Keratinocyte (primary cell): Measurements from ENCODE around the gene TMEM256. TPM values are rescaled to one million over a fixed set of nuclear protein-coding genes. Genes with fewer than 3 reads are reported as not detected.

Experiments
- DNase-seq: peaks from one replicate; pipeline ENCODE4 v3.0.0-alpha.2; 2011; ENCODE audit warnings: low read depth, missing footprints, low spot score
- FAIRE-seq: peaks from 2 replicates; lab custom pipeline; 2011; peaks lifted over from hg19 to GRCh38; lab: Jason Lieb, UNC
- H2AFZ ChIP-seq: 2 replicates; pipeline ENCODE4 v1.6.0; 2012; ENCODE audit warnings: low read length, control low read depth, inconsistent platforms; ENCODE audit not compliant: control insufficient read depth
- H3K27ac ChIP-seq: 2 replicates; pipeline ENCODE4 v1.5.1; 2011; ENCODE audit warnings: low read length; ENCODE audit not compliant: control insufficient read depth, insufficient read depth
- H3K27me3 ChIP-seq: 3 replicates; pipeline ENCODE4 v1.6.0; 2011; ENCODE audit warnings: low read length; ENCODE audit not compliant: control insufficient read depth, insufficient read depth; ENCODE audit errors: extremely low read depth
- H3K36me3 ChIP-seq, 2 experiments: 2 replicates in 1 of 2; 3 replicates in 1 of 2; pipeline ENCODE4 v1.5.1; 2011; ENCODE audit warnings: low read length in 2 of 2, mild to moderate bottlenecking in 1 of 2; ENCODE audit not compliant: control insufficient read depth in 2 of 2, insufficient read depth in 2 of 2; ENCODE audit errors: extremely low read depth in 1 of 2
- H3K4me1 ChIP-seq: 3 replicates; pipeline ENCODE4 v1.5.1; 2011; ENCODE audit warnings: low read length; ENCODE audit not compliant: control insufficient read depth, insufficient read depth; ENCODE audit errors: extremely low read depth
- H3K4me2 ChIP-seq: 3 replicates; pipeline ENCODE4 v1.6.0; 2011; ENCODE audit warnings: low read depth, low read length; ENCODE audit not compliant: control insufficient read depth, insufficient read depth; ENCODE audit errors: extremely low read depth
- H3K4me3 ChIP-seq, 3 experiments: fragments of 200-600 bp in 1 of 3; sonication (generic) in 1 of 3; 2 replicates in 2 of 3; 3 replicates in 1 of 3; pipeline ENCODE4 v1.5.1; 2011 to 2016; ENCODE audit warnings: low read length in 3 of 3, mild to moderate bottlenecking in 3 of 3, control low read depth in 2 of 3, inconsistent platforms in 1 of 3, low read depth in 1 of 3, mixed read lengths in 1 of 3, mixed run types in 1 of 3, moderate library complexity in 1 of 3; ENCODE audit not compliant: control insufficient read depth in 2 of 3, insufficient read depth in 2 of 3; ENCODE audit errors: extremely low read depth in 1 of 3
- H3K79me2 ChIP-seq: 2 replicates; pipeline ENCODE4 v1.6.0; 2012; ENCODE audit warnings: low read length; ENCODE audit not compliant: control insufficient read depth, insufficient read depth
- H3K9ac ChIP-seq: 3 replicates; pipeline ENCODE4 v1.6.0; 2011; ENCODE audit warnings: low read length; ENCODE audit not compliant: control insufficient read depth, insufficient read depth; ENCODE audit errors: extremely low read depth
- H3K9me1 ChIP-seq: 3 replicates; pipeline ENCODE4 v1.6.0; 2011; ENCODE audit warnings: low read length; ENCODE audit not compliant: control insufficient read depth, insufficient read depth; ENCODE audit errors: extremely low read depth
- H3K9me3 ChIP-seq: 2 replicates; pipeline ENCODE4 v1.5.1; 2012; ENCODE audit warnings: low read depth, low read length; ENCODE audit not compliant: control insufficient read depth
- H4K20me1 ChIP-seq: 3 replicates; pipeline ENCODE4 v1.6.0; 2011; ENCODE audit warnings: low read length; ENCODE audit not compliant: control insufficient read depth, insufficient read depth; ENCODE audit errors: extremely low read depth
- CTCF ChIP-seq, 3 experiments: IDR thresholded peaks in 1 of 3; conservative IDR thresholded peaks in 1 of 3; optimal IDR thresholded peaks in 1 of 3; 2 replicates in 2 of 3; 3 replicates in 1 of 3; pipeline versions ENCODE3 to v1.5.1; 2011; ENCODE audit warnings: low read length in 3 of 3, mild to moderate bottlenecking in 3 of 3, moderate library complexity in 2 of 3, control low read depth in 1 of 3, inconsistent platforms in 1 of 3; ENCODE audit not compliant: insufficient read depth in 2 of 3; ENCODE audit errors: extremely low read depth in 1 of 3
- EZH2 ChIP-seq: IDR thresholded peaks from one replicate; pipeline ENCODE4 v1.6.1; 2012; ENCODE audit warnings: inconsistent platforms, mild to moderate bottlenecking, low read length, moderate library complexity
- dilution Hi-C: fragments of 300-500 bp; cut with MboI; formaldehyde crosslinking; loops from one replicate; pipeline ENCODE4 v1.7.0; 2020; ENCODE audit warnings: low sequenced_read_pairs; ENCODE audit not compliant: extremely low pct_ligation_motif_present
- polyA minus RNA-seq, 3 experiments: library from RNA; depleted of rRNA, polyadenylated mRNA; stranded (reverse); fragments of >200 nt; gene quantifications; 1 replicate in 1 of 3; 2 replicates in 1 of 3; 3 replicates in 1 of 3; pipeline ENCODE4 v1.2.3, GENCODE V29; 2011
- polyA plus RNA-seq, 5 experiments: library from polyadenylated mRNA; depleted of rRNA in 3 of 5; stranded (reverse) in 3 of 5; stranded (forward) in 1 of 5; unstranded in 1 of 5; fragments of >200 nt; gene quantifications; 1 replicate in 1 of 5; 2 replicates in 3 of 5; 3 replicates in 1 of 5; pipeline versions ENCODE4 v1.2.1 to v1.2.3, GENCODE V29; 2011 to 2012; ENCODE audit warnings: missing spikeins in 2 of 5, low read depth in 1 of 5, low replicate concordance in 1 of 5

The TMEM256 gene
- polyA plus RNA-seq (68.1 to 131 TPM (median 90.1 TPM) in 3 replicates), polyA minus RNA-seq (17.3 to 36.1 TPM (median 34.8 TPM) in 3 replicates)
- 2.4 TPM for polyA plus RNA-seq (2011; ENCODE audit: low read depth)
- polyA plus RNA-seq (2011; cell fraction: cytosol; rRNA removed): 92.9 and 134 TPM in 2 replicates
- polyA plus RNA-seq (2011; cell fraction: nucleus; rRNA removed): 25.6 and 45.5 TPM in 2 replicates
- polyA plus RNA-seq (2012; ENCODE audit: low replicate concordance): 75.1 and 103 TPM in 2 replicates
- polyA minus RNA-seq (2011; cell fraction: cytosol; rRNA and poly(A)+ RNA removed): 19.8 TPM
- polyA minus RNA-seq (2011; cell fraction: nucleus; rRNA and poly(A)+ RNA removed): 7.9 and 8.1 TPM in 2 replicates

- Histone ChIP-seq H3K4me2 (peak within 1 kb of the TSS; percentile 89), H3K36me3 (no peaks in the 10 kb centered on the region), H3K9ac (peak within 1 kb of the TSS; percentile 78), H3K9me1 (peaks cover 3% of the 10 kb centered on the region), H4K20me1 (no peaks in the 10 kb centered on the region), H3K4me1 (peaks cover 15% of the 10 kb centered on the region), H3K27ac (peak within 1 kb of the TSS; percentile 70), H3K27me3 (no peaks in the 10 kb centered on the region), H2AFZ (peak within 1 kb of the TSS; percentile 86), H3K4me3 (peak within 1 kb of the TSS; percentile 60 to 86 (median 84)), H3K79me2 (peaks cover 5% of the 10 kb centered on the region), H3K9me3 (no peaks in the 10 kb centered on the region)
- no peak for TF ChIP-seq CTCF (optimal IDR thresholded peaks at IDR 0.05 in 1 of 3, IDR thresholded peaks at IDR 0.05 in 1 of 3, conservative IDR thresholded peaks at IDR 0.05 in 1 of 3; ENCODE audit: extremely low read depth in 1 of 3, insufficient read depth in 2 of 3, low read length in 3 of 3)
- FAIRE-seq (peak; percentile 87), DNase-seq (peak; percentile 97)
- dilution Hi-C loops: no loop called here
Measured at GRCh38 chr17:7403977-7404736, at the start of gene TMEM256. TMEM256 (minus strand) TSS chr17:7404097; CDS start chr17:7404084, 13 bp downstream.

GRCh38 chr17:7448461-7448860 is 44.6 kb upstream of the TMEM256 start:
- DNase-seq (no peak), FAIRE-seq (no peak)
- dilution Hi-C loops: no loop called here
- Histone ChIP-seq H3K4me1 (peaks cover 46% of the 10 kb centered on the region), H3K79me2 (no peaks in the 10 kb centered on the region), H3K9me3 (no peaks in the 10 kb centered on the region), H3K36me3 (peaks cover 3 to 4% of the 10 kb centered on the region in 2 experiments), H3K4me2 (no peak overlapping the region), H3K9ac (no peak overlapping the region), H3K27ac (no peak overlapping the region), H3K4me3 (no peak overlapping the region), H4K20me1 (no peaks in the 10 kb centered on the region), H2AFZ (no peak overlapping the region), H3K9me1 (peaks cover 3% of the 10 kb centered on the region), H3K27me3 (no peaks in the 10 kb centered on the region)
- TF ChIP-seq CTCF (optimal IDR thresholded peaks at IDR 0.05 in 1 of 3, IDR thresholded peaks at IDR 0.05 in 1 of 3, conservative IDR thresholded peaks at IDR 0.05 in 1 of 3; ENCODE audit: extremely low read depth in 1 of 3, insufficient read depth in 2 of 3, low read length in 3 of 3): no peak
- no peak for TF ChIP-seq EZH2
